H1 (cell line): ENCODE data around the gene ABHD10. TPM values are rescaled to one million over a fixed set of nuclear protein-coding genes. Genes with fewer than 3 reads are reported as not detected.

Experiments
- BCL11A ChIP-seq, 2 experiments: IDR thresholded peaks; one replicate each; pipeline ENCODE4 v1.6.1; 2011; ENCODE audit warnings: low read depth in 2 of 2, low read length in 2 of 2, mild to moderate bottlenecking in 2 of 2
- RBBP5 ChIP-seq: IDR thresholded peaks from 2 replicates; pipeline ENCODE4 v1.7.1; 2012; ENCODE audit warnings: low read depth, mild to moderate bottlenecking, inconsistent platforms, low read length, moderate library complexity, borderline replicate concordance
- RFX5 ChIP-seq: IDR thresholded peaks from 2 replicates; pipeline ENCODE4 v1.6.1; 2011; ENCODE audit warnings: low read depth, low read length, improper control_type of control experiment, borderline replicate concordance
- SIN3A ChIP-seq, 2 experiments: IDR thresholded peaks in 1 of 2; conservative IDR thresholded peaks in 1 of 2; 2 replicates each; pipeline ENCODE4 v1.6.1; 2011 to 2012; ENCODE audit warnings: low read length in 2 of 2, improper control_type of control experiment in 1 of 2, low read depth in 1 of 2, mild to moderate bottlenecking in 1 of 2
- USF2 ChIP-seq: IDR thresholded peaks from 2 replicates; pipeline ENCODE4 v1.6.1; 2011; ENCODE audit warnings: low read length, improper control_type of control experiment
- polyA plus RNA-seq, 7 experiments: library from polyadenylated mRNA; depleted of rRNA in 3 of 7; stranded (reverse) in 5 of 7; unstranded in 2 of 7; fragments of >200 nt in 5 of 7; fragments of 200-250 nt in 2 of 7; gene quantifications; 1 replicate in 5 of 7; 2 replicates in 1 of 7; 4 replicates in 1 of 7; pipeline versions ENCODE4 v1.2.1 to v1.2.3, GENCODE V29; 2011 to 2013; ENCODE audit warnings: missing spikeins in 2 of 7, mixed read lengths in 2 of 7
- total RNA-seq: library from RNA; stranded (reverse); fragmentation: NEBNext Ultra II Directional; extraction: Animal tissue kit (Norgen Biotek cat#: 25700); gene quantifications from 2 replicates; pipeline ENCODE4 v1.2.1, GENCODE V29; 2021

The ABHD10 gene
- total and polyA plus RNA-seq, 2 of the 8 experiments (the other 6 are each of a cell fraction or from before 2014, with no cell fraction given), result 10.9 to 24.6 TPM

GRCh38 chr3:112034436-112034835 lies 55.6 kb downstream of the ABHD10 start, which contains the start of gene TMPRSS7 (continued):
- TF ChIP-seq RBBP5 (no peak), SIN3A (conservative IDR thresholded peaks at IDR 0.05 in 1 of 2, IDR thresholded peaks at IDR 0.05 in 1 of 2; ENCODE audit: low read depth in 1 of 2, low read length in 2 of 2) (no peak), RFX5 (no peak), BCL11A (IDR thresholded peaks at IDR 0.05; ENCODE audit: low read depth in 2 of 2, low read length in 2 of 2) (no peak), USF2 (no peak)
